ENCODE results near the gene HTRA3.
"Not testable (repeated sequence)": the region's sequence is repeated elsewhere in the genome, so short reads cannot be mapped to it uniquely, and the experiment has no call there.

Gene HTRA3

DNA sequence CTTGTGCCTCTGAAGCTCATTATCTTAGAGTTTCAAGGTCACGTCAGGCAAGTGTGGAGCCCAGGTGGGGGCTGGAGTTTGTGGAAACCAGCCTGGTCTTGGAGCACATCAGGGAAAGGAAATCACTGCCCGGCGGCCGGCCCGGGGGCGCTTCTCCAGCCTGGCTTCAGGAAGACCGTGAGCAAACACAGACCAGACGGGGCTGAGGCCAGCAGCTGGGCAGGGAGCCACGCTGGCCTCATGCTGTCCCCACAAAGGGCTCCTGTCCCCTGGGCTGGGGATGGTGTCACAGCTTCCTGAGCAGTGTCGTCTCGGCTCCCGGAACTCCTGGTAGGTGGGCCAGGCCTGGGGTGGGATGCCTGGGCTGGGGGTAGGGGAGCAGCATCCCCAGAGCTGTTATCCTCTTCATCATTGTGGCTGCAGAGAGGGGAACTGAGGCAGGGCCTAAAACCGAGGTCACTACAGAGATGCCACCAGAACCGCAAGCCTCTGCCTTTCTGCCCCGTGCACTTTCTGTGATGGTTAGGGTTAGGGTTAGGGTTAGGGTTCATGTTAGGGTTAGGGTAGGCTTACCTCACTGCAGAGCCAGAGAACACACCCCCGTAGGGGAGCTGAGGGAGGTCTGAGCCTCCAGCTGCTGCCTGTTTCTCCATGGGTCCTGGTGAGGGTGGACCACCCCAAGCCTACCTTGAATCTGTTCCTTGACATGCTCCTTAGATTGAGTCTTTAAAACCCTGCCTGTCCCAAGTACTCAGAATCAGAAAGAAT lies 77.5 kb downstream of the HTRA3 start:
- DNase-seq = no peak

DNA sequence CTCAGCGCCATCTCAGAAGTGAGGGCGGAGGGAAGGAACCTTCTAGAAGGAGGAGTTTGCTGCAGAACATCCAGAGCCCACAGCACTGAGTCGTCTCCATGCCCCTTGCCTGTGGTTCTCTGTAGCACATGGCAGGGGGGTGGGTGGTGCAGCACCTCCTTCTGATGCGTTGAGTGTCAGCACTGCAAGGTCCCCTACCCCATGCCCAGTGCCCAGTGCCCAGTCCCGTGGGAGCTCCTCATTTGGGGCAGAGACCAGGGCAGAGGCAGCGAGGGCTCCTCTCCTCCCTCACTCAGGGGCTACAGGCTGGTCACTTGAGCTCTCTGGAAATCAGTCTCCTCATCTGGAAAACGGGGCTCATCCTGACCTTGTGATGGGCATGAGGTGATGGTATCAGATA lies 78.1 kb downstream of the HTRA3 start:
- no peak for DNase-seq

DNA sequence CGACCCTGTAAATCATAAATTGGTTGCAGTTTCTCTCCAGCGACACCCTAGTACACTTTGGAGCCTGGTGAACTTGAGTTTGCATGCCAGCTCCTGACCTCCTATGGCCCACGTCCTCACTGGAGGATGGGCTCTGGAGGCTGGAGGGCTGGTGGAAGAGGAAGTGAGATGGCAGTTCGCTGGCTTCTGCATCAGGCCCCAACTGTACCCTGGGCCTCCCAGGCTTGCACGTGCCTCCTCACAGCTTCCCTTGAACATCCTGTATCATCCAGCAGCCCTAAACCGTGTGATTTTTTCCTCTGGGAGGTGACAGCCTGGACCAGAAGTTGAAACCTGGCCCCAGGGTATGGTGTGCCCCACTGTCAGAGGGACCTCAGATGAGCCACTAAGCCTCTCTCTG lies 78.5 kb downstream of the HTRA3 start:
- peak; percentile 50 for DNase-seq

DNA sequence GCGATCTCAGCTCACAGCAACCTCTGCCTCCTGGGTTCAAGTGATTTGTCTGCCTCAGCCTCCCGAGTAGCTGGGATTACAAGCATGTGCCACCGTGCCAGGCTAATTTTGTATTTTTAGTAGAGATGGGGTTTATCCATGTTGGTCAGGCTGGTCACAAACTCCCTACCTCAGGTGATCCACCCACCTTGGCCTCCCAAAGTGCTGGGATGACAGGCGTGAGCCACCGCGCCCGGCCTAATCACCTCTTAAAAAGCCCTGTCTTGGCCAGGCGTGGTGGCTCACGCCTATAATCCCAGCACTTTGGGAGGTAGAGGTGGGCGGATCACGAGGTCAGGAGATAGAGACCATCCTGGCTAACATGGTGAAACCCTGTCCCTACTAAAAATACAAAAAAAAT lies 79.7 kb downstream of the HTRA3 start:
- DNase-seq = not testable (repeated sequence)

DNA sequence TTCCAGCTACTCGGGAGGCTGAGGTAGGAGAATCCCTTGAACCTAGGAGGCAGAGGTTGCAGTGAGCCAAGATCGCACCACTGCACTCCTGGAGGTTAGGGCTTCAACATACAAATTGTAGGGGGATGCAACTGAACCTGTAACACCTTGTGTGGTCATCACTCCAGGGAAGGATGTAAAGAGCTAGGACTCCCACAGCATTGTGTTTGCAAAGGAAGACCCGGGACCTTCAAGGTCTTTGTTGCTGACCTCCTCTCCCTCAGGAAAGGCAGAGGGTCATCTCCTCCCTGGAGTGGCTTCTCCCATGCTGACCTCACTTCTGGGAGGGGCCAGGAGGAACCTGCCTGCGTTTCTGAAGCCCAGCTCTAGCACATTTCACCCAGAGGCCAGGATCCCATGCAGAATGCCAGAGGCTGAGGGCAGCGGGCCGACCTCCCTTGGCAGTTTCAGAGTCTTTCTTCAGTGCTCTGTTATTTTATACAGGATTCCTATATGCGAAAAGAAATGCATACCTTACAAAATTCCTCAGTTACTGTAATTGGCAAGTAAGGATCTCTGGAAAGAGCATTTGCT lies 80.2 kb downstream of the HTRA3 start:
- DNase-seq = no peak

DNA sequence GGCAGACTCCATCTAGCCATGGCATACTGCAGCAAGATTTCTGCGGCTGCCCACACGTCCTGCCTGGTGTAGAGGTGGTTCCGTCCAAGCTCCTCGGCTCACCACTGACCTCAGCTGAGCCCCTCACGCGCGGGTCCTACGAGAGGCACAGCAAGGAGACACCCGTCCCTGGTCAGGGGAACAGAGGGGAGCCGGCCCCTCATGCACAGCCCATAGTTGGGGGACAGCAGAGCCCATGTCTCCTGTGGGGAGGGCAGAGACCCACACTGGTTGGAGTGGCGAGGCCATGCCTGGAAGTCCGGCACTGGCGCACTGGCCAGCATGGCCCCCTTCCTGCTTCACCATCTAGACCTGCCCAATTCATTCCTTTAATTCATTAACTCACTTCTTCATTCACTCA lies 80.8 kb downstream of the HTRA3 start:
- DNase-seq = no peak

DNA sequence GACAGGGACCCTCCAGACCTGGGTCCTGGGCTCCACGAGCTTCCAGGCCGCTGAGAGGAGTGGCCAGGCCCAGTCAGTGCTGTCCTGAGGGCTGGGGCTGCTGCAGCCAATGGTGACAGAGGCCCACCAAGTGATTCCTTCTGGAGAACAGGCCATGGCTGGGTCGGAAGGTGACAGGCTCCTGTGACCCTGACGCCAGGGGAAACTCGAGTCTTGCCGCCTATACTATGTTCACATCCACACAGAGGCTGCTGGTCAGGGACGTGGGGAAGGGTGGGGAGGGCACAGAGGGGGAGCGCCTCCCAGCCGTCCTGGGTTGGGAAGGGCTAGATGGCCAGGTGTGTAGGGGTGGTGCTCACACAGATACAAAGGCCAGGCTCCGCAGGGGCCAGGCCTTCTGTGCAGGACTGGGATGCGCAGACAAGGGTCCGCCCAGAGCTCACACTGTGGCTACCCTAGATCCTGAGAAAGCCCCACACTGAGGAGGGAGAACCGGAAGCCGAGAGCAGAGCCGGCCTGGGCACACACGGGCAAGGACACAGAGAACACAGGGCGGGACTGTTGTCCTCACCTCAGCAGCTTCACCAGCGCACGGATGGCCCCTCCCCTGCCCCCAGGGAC lies 81.4 kb downstream of the HTRA3 start:
- no peak for DNase-seq

DNA sequence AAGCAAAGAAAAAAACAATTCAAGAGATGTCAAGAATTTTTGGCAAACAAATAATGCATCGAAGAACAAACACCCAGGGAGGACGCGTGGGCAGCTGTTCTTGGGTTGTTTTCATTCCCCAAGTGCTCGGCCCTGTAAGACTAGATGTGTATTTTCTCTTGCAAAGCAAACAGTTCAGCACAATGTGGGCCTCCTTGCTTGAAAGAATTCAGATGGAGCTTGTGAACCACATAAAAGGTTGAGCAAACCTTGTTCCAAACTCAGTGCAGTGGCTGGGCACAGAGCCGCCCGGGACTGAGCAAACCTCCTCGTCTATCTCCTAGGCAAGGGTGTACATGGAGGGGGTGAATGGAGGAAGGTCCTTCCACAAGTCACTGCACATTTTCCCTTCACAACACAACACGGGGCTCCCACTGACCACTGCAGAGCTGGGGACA lies 82.4 kb downstream of the HTRA3 start:
- no peak for DNase-seq

DNA sequence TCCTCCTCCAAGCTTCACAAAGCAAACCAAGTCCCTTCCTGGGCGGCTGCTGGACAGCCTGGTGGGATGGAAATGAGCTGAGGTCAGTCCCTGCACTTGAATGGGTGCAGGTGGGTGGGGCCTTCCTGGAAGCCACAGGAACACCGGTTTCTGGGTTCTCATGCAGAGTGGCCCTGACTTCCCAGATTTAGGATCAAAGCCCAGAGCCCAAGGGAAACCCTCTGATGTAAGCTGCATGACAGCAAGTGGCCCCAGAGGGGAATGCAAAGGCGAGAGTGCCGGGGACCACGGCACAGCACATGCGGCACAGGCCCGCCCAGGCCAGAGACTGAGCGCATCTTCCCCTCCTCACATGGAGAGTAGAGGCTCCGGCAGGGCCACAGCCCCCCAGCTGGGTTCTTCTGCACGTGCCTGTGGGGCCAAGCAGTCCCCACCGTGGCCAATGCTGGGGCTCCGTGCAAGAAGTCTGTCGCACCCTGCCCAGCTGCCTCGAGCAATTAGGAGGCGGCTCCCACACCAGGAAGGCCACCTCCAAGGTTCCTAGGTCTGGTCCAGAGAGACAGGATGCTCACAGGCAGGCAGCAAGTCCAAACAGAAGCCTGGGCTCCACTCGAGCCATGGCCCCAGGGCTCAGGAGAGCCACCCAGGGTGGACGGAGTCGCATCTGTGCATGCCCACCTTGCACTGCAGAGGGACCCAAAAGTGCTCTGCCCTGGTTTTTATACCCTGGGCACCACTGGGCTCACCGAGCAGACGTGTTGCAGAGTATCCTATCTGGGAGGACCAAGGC lies 83.0 kb downstream of the HTRA3 start:
- DNase-seq = no peak

DNA sequence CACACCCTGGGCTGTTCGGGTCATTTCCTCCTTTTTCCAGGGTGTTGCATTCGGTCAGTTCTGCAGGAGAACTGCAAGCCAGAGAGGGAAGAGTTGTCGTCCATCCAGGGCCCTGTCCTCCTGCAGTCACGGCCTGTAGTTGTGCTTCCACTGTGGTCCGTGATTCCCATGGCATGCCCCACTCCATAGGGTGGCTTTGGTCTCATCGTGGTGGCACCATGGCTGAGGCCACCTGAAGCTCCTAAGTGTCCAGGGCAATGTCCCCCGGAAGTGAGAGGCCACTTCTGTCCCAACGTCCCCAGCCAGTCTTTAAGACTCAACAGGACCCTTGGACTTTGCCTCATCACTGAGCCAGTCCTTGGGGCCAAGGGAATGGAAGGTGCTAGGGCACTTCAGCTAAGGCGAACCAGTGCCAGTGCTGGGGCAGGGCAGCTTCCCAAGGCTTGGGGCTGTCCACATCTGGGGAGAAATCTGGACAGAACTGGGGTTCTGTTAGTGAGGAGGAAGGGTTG lies 83.7 kb downstream of the HTRA3 start:
- no peak for DNase-seq

DNA sequence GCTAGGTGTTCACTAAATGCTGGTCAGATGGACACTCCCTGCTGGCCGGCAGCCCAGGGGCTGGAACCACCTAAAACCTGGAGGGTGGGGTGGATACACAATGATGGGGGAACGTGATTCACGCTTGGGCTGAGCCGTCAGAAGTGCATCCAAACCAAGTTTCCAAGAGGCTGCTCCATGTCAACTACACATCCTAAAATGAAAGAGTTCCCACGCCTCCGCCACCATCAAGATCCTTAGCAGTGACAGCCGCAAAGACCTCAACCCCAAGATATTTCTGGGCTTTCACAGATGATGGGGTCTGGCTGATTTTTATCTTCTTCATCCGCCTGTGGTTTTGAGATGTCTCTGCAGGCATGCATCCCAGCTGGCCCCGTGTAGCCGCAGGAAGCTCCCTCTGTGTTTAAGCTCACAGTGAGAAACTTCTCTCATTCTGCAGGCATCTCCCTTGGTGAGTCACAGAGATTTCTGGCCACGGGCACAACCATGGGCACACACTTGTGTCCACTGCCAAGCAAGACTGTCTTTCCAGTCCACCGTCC lies 84.4 kb downstream of the HTRA3 start:
- DNase-seq = no peak

DNA sequence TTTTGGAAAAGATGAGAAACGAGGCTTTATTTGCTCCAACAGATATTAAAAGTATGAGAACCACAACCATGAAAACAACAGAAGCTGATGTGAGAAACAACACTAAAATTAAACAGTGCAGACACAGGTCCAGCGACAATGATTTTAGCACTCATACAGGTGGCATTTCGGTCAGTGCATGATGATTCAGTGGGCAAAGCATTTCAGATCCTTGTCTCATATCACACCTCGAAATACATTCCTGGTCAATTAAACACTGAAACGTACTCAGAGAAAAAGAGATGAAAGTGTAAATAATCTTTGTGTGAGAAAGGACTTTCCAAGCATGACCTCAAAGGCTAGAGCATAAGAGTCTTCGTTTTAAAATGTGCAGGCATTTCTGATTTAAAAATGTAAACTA lies 85.8 kb downstream of the HTRA3 start:
- no peak for DNase-seq

DNA sequence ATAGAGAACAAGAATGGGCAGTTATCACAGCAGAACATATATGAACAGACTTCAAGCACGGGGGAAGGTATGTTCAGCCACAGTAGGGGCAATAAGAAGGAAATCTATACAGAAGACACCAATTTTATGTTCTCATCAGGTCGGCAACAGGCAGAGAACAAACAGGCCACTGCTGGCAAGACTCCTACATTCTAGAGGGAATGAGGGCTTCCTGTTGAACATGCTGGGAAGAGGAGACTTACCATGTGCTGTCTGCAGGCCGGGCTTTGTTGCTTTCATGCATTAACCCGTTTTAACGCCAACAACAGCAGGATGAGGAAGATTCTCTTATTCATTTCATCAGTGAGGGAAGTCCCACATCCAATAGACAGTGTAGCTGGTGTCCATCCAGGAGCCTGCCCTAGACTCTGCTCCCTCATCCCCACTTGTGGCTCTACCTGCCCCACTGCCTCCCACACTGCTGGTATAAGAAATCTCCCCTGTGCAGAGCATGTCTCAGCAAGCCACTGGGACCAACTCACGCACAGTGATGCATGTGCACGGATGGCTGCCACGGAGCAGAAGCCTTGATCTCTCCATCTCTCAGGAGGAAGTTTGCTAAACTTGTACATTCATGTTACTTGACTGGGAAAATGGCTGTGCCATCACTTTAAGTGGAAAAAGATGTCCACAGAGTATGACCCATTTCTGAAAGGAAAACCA lies 86.5 kb downstream of the HTRA3 start:
- DNase-seq = no peak

Data from suppressor macrophage treated with lipopolysaccharide for 4 hours (primary cell).